Naive B cell (primary cell): ENCODE measurements around the gene MCMBP. TPM values are rescaled to one million over a fixed set of nuclear protein-coding genes. Genes with fewer than 3 reads are reported as not detected.
A peak's percentile ranks its signal among the peaks of the same experiment; 100 is the strongest.
"Not testable (repeated sequence)": the region's sequence is repeated elsewhere in the genome, so short reads cannot be mapped to it uniquely, and the experiment has no call there.

Experiments used
- ATAC-seq, 2 donors: fragments of 150-1000 bp; cut with Tn5 transposase; 2 replicates each; pipeline ENCODE4 v1.10.0; 2021; ENCODE audit warnings: low read depth in 2 of 2, mild to moderate bottlenecking in 2 of 2, moderate library complexity in 2 of 2
- DNase-seq: peaks from one replicate; pipeline ENCODE4 v3.0.0; 2022
- H3K27ac Mint-ChIP-seq, 6 donors: one replicate each; pipeline ENCODE4 v1.8.0; 2020 to 2022; ENCODE audit warnings: mild to moderate bottlenecking in 6 of 6, mixed read lengths in 6 of 6, moderate library complexity in 5 of 6, inconsistent platforms in 2 of 6
- H3K27me3 Mint-ChIP-seq, 3 donors: one replicate each; pipeline ENCODE4 v1.8.0; 2021 to 2022; ENCODE audit warnings: mixed read lengths in 3 of 3, mild to moderate bottlenecking in 1 of 3
- H3K36me3 Mint-ChIP-seq, 2 donors: one replicate each; pipeline ENCODE4 v1.8.0; 2020 to 2022; ENCODE audit warnings: mixed read lengths in 2 of 2, inconsistent platforms in 1 of 2, mild to moderate bottlenecking in 1 of 2
- H3K4me1 Mint-ChIP-seq, 3 donors: one replicate each; pipeline ENCODE4 v1.8.0; 2020 to 2022; ENCODE audit warnings: mixed read lengths in 3 of 3, inconsistent platforms in 1 of 3, mild to moderate bottlenecking in 1 of 3, moderate library complexity in 1 of 3
- H3K4me3 Mint-ChIP-seq, 8 donors: one replicate each; pipeline ENCODE4 v1.8.0; 2020 to 2022; ENCODE audit warnings: mild to moderate bottlenecking in 8 of 8, mixed read lengths in 8 of 8, moderate library complexity in 8 of 8, inconsistent platforms in 2 of 8
- H3K9me3 Mint-ChIP-seq, 7 donors: one replicate each; pipeline ENCODE4 v1.8.0; 2020 to 2022; ENCODE audit warnings: mixed read lengths in 7 of 7, mild to moderate bottlenecking in 5 of 7, inconsistent platforms in 2 of 7, moderate library complexity in 1 of 7
- polyA plus RNA-seq, 6 donors: library from polyadenylated mRNA; unstranded; fragments of 300-500 nt; fragmentation: Illumina TruSeq; gene quantifications; one replicate each; pipeline ENCODE4 v1.2.3, GENCODE V29; 2021; ENCODE audit warnings: low read depth in 6 of 6

Gene MCMBP
- polyA plus RNA-seq, 6 donors from 2014 or later: 40.5 to 77.0 (median 48.5) TPM

GRCh38 chr10:119892188-119893065, 19.8 kb upstream of the MCMBP start, which contains the start of gene SEC23IP:
TSS of gene SEC23IP (plus strand) at chr10:119892730. CDS start at chr10:119892783, 53 bp downstream.
- H3K36me3 Mint-ChIP-seq: peaks cover 4 to 6% of the 10 kb centered on the region in 2 donors
- peaks cover 39 to 60% (median 49%) of the 10 kb centered on the region in 3 donors for H3K4me1 Mint-ChIP-seq
- H3K4me3 Mint-ChIP-seq: peak within 1 kb of the TSS; percentile 96 to 99 (median 98)
- DNase-seq (peak; percentile 85), ATAC-seq (peak; percentile 99)
- H3K9me3 Mint-ChIP-seq: peaks cover 0 to 2% (median 0%) of the 10 kb centered on the region in 7 donors
- no peaks in the 10 kb centered on the region for H3K27me3 Mint-ChIP-seq
- H3K27ac Mint-ChIP-seq: peak within 1 kb of the TSS; percentile 97 to 99 (median 98)

DNA sequence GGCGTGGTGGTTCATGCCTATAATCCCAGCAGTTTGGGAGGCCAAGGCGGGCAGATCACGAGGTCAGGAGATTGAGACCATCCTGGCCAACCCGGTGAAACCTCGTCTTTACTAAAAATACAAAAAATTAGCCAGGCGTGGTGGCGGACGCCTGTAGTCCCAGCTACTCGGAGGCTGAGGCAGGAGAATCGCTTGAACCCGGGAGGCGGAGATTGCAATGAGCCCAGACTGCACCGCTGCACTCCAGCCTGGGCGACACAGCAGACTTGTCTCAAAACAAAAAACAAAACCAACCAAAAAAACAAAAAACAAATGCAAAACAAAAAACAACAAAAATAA, 19.2 kb upstream of the MCMBP start:
- Mint-ChIP-seq H3K4me1 (peaks cover 34 to 54% (median 47%) of the 10 kb centered on the region in 3 donors), H3K4me3 (peak overlapping the region; percentile 96 to 99 (median 98)), H3K27ac (peak overlapping the region in 3 of 6 donors; percentile 12 to 98 (median 97))
- H3K36me3 Mint-ChIP-seq, ATAC-seq, DNase-seq, H3K27me3 Mint-ChIP-seq, H3K9me3 Mint-ChIP-seq: not testable (repeated sequence)

DNA sequence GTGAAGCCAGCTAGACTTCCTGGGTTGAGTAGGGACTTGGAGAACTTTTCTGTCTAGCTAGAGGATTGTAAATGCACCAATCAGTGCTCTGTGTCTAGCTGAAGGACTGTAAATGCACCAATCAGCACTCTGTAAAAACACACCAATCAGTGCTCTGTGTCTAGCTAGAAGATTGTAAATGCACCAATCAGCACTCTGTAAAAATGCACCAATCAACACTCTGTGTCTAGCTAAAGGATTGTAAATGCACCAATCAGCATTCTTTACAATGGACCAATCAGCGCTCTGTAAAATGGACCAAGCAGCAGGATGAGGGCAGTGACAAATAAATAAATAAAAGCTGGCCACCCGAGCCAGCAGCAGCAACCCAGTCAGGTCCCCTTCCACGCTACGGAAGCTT, 17.7 kb upstream of the MCMBP start:
- Mint-ChIP-seq H3K4me3 (peak overlapping the region in 4 of 8 donors; percentile 19 to 98 (median 44)), H3K4me1 (peaks cover 20 to 39% (median 32%) of the 10 kb centered on the region in 3 donors)
- H3K9me3 Mint-ChIP-seq, H3K27ac Mint-ChIP-seq, H3K27me3 Mint-ChIP-seq, ATAC-seq, DNase-seq, H3K36me3 Mint-ChIP-seq: not testable (repeated sequence)

DNA sequence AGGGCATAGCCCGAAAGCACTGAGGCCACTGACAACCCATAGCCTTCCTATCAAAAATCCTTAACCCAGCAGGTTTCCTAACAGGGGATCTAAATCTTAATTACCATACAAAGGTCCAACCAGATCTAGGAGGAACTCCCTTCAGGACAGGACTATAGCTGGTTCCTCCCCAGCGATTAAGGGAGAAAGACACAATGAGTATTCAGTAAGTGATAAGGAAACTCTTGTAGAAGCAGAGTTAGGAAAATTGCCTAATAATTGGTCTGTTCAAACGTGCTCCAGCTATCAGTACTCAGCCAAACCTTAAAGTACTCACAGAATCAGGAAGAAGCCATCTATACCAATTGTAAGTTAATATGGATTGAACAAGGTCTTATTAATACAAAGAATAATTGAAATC, 16.6 kb upstream of the MCMBP start:
- H3K4me1 Mint-ChIP-seq: peaks cover 12 to 28% (median 21%) of the 10 kb centered on the region in 3 donors
- peak overlapping the region in 1 of 6 donors; percentile 49 for H3K27ac Mint-ChIP-seq
- not testable (repeated sequence) for DNase-seq, H3K27me3 Mint-ChIP-seq, ATAC-seq, H3K9me3 Mint-ChIP-seq, H3K36me3 Mint-ChIP-seq
- peak overlapping the region in 1 of 8 donors; percentile 98 for H3K4me3 Mint-ChIP-seq

DNA sequence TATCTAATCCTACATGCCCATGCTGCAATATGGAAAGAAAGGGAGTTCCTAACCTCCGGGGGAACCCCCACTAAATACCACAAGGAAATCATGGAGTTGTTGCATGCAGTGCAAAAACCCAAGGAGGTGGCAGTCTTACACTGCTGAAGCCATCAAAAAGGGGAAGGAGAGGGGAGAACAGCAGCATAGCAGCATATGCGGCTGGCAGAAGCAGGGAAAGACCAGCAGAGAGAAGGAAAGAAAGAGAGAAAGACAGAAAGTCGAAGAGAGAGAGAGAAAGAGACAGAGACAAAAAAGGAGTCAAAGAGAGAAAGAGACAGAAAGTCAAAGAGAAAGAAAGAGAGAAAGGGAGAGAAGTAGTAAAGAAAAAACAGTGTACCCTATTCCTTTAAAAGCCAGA, 16.1 kb upstream of the MCMBP start:
- H3K27me3 Mint-ChIP-seq, DNase-seq, ATAC-seq, H3K36me3 Mint-ChIP-seq, H3K27ac Mint-ChIP-seq, H3K9me3 Mint-ChIP-seq: not testable (repeated sequence)
- H3K4me3 Mint-ChIP-seq: peak overlapping the region in 3 of 8 donors; percentile 9 to 98 (median 21)
- peaks cover 8 to 23% (median 16%) of the 10 kb centered on the region in 3 donors for H3K4me1 Mint-ChIP-seq

- H3K36me3 Mint-ChIP-seq, ATAC-seq, H3K4me1 Mint-ChIP-seq, H3K9me3 Mint-ChIP-seq, H3K27me3 Mint-ChIP-seq, H3K27ac Mint-ChIP-seq, DNase-seq, H3K4me3 Mint-ChIP-seq: not testable (repeated sequence)
Observed at GRCh38 chr10:119886070-119886469, 13.4 kb upstream of the MCMBP start.

- H3K36me3 Mint-ChIP-seq, DNase-seq, H3K9me3 Mint-ChIP-seq, H3K4me1 Mint-ChIP-seq, H3K4me3 Mint-ChIP-seq, ATAC-seq, H3K27ac Mint-ChIP-seq, H3K27me3 Mint-ChIP-seq: not testable (repeated sequence)
Observed at GRCh38 chr10:119883901-119884611, 11.4 kb upstream of the MCMBP start.

DNA sequence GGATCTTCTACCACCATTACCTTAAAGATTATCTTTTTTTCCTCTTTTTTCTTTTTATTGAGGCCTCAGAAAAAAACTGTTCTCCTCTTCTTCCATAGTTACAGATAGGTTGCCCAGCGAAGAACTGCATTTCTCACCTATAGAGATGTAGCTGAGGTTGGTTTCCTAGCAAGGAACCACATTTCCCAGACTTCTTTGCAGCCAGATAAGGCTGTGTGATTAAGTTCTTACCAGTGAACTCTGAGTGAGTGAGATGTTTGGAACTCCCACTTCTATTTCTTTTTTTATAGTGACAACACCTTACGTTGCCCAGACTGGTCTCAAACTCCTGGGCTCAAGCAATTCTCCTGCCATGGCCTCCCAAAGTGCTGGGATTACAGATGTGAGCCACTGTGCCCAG, 5.9 kb upstream of the MCMBP start:
- Mint-ChIP-seq H3K27ac (no peak overlapping the region), H3K4me3 (no peak overlapping the region), H3K4me1 (peaks cover 6 to 8% (median 7%) of the 10 kb centered on the region in 3 donors), H3K36me3 (no peaks in the 10 kb centered on the region), H3K27me3 (no peaks in the 10 kb centered on the region), H3K9me3 (peaks cover 0 to 1% (median 0%) of the 10 kb centered on the region in 7 donors)
- no peak for ATAC-seq
- no peak for DNase-seq

- no peaks in the 10 kb centered on the region for H3K36me3 Mint-ChIP-seq
Observed at GRCh38 chr10:119872860-119873681, 428 bp upstream of the MCMBP start.

DNA sequence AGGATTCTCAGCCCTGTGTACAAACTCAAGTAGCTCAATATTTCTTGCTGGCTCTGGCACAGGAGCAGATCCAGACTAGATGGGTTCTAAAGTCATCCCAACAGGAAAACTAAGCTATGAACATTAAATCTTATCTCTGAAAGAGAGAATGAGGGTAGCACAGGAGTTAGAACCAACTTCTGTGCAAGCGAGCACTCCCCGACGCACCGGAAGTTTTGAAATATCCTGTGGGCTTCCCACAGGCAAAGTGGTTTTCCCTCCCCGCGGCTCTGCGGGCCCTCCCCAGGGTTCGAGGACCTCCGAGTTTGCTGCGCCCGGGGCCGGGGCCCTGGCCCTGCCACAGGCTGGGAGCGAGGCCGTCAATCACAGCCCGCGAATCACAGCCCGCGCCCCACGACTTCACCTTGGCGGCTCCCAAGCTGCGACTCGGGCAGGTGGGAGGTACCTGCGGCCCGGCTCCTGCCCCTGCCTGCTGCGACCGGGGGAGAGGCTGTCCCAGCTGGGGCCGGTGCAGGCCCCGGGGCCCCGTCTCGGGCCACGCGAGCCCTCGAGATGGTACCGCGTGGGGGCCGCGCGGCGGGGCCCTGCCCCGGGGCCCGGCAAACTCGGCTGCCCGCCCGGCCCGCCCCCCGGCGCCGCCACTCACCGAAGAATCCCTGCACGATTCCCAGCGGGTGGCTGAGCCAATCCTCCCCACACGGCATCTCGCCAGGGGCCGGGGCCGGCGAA, 598 bp downstream of the MCMBP start:
- H3K4me1 Mint-ChIP-seq: peaks cover 19 to 50% (median 24%) of the 10 kb centered on the region in 3 donors
- peak overlapping the region; percentile 79 to 94 (median 88) for H3K4me3 Mint-ChIP-seq
- peaks cover 0 to 1% (median 0%) of the 10 kb centered on the region in 7 donors for H3K9me3 Mint-ChIP-seq
- H3K27ac Mint-ChIP-seq: peak overlapping the region in 5 of 6 donors; percentile 38 to 93 (median 68)
- DNase-seq (peak; percentile 45), ATAC-seq (peak; percentile 15 to 21)
- H3K36me3 Mint-ChIP-seq: no peaks in the 10 kb centered on the region
- H3K27me3 Mint-ChIP-seq: no peaks in the 10 kb centered on the region

More at GRCh38 chr10:119872860-119873681, 428 bp upstream of the MCMBP start:
- Mint-ChIP-seq H3K4me3 (peak overlapping the region; percentile 86 to 96 (median 93)), H3K27me3 (no peaks in the 10 kb centered on the region), H3K27ac (peak overlapping the region; percentile 76 to 97 (median 94)), H3K4me1 (peaks cover 19 to 42% (median 24%) of the 10 kb centered on the region in 3 donors), H3K9me3 (peaks cover 0 to 1% (median 0%) of the 10 kb centered on the region in 7 donors)
- ATAC-seq (peak; percentile 88 to 89), DNase-seq (peak; percentile 89)

- DNase-seq, H3K27me3 Mint-ChIP-seq, H3K36me3 Mint-ChIP-seq, H3K9me3 Mint-ChIP-seq, ATAC-seq: not testable (repeated sequence)
- H3K27ac Mint-ChIP-seq: peak overlapping the region in 1 of 6 donors; percentile 87
- peak overlapping the region in 2 of 8 donors; percentile 42 to 45 for H3K4me3 Mint-ChIP-seq
- peaks cover 26 to 67% (median 41%) of the 10 kb centered on the region in 3 donors for H3K4me1 Mint-ChIP-seq
Observed at GRCh38 chr10:119869398-119869797, 3.2 kb downstream of the MCMBP start.

- peaks cover 18 to 61% (median 34%) of the 10 kb centered on the region in 3 donors for H3K4me1 Mint-ChIP-seq
- H3K27ac Mint-ChIP-seq: peak overlapping the region in 1 of 6 donors; percentile 42
- H3K27me3 Mint-ChIP-seq: no peaks in the 10 kb centered on the region
- DNase-seq (no peak), ATAC-seq (no peak)
- peaks cover 5 to 11% of the 10 kb centered on the region in 2 donors for H3K36me3 Mint-ChIP-seq
- H3K4me3 Mint-ChIP-seq: peak overlapping the region in 1 of 8 donors; percentile 33
- H3K9me3 Mint-ChIP-seq: peaks cover 0 to 12% (median 5%) of the 10 kb centered on the region in 7 donors
Observed at GRCh38 chr10:119867317-119867716, 5.3 kb downstream of the MCMBP start.
